GM19328 (cell line): ENCODE data around the gene DSTYK.
"Not testable (repeated sequence)": the region's sequence is repeated elsewhere in the genome, so short reads cannot be mapped to it uniquely, and the experiment has no call there.

Experiments
- ATAC-seq: cut with Tn5 transposase; IDR thresholded peaks from one replicate; pipeline ENCODE4 v1.9.1; 2021; ENCODE audit warnings: mild to moderate bottlenecking, moderate library complexity; ENCODE audit not compliant: unreplicated experiment

Gene DSTYK

DNA sequence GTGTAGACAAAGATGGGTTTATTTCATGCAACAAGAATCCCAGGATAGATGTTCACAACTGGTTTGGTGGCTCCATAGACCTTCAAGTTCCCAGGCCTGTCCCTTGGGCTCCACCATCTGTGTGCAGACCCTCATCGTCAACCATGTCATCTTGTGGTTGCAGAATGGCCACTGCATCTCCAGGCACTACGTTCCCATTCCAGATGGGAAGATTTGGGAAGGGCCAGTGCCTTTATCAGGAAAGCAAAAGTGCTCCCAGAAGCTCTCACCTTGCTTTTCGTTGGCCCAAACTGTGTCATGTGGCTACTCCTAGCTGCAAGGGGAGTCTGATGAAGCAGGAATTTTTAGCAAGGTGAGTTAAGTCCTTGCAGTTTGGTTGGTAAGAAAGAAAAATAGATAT, 29.1 kb upstream of the DSTYK start:
- ATAC-seq, result no peak

DNA sequence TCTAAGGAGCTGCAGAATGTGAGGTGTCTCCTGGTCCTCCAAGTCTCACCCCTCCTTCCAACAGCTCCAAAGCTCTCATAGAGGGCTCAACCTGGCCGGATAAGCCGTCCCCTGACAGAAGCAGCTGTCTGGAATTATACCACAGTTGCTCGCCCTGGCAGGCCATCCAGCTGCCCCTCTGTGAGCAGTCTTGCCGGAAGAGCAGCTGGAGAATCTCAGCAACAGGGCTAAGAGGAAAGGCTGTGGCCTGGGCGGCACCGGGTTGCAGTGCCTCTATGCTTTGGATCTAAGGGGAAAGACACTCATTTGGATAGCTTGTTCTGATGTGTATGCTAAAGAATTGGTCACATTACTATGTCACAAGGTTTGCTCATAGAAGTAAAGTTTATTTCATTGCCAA, 28.6 kb upstream of the DSTYK start:
- no peak for ATAC-seq

DNA sequence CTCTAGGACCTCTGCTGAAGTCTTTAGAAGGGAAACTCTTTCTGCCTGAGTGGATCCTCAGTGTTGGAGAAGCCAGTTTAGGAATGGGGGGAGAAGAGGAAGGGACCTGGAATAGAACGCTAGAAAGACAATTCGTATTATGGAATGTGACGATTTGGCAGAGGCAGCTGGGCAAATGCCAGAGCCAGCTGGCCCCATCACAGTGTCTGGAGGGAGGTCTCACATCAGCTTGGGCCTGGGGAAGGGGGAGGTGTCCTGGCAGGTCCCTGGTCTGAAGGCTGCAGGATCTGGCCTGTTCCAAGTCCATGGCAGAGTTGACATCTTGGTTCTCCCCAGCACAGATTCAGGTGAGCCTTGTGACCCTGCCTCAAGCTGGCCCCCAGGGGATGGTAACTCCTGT, 27.6 kb upstream of the DSTYK start:
- no peak for ATAC-seq

DNA sequence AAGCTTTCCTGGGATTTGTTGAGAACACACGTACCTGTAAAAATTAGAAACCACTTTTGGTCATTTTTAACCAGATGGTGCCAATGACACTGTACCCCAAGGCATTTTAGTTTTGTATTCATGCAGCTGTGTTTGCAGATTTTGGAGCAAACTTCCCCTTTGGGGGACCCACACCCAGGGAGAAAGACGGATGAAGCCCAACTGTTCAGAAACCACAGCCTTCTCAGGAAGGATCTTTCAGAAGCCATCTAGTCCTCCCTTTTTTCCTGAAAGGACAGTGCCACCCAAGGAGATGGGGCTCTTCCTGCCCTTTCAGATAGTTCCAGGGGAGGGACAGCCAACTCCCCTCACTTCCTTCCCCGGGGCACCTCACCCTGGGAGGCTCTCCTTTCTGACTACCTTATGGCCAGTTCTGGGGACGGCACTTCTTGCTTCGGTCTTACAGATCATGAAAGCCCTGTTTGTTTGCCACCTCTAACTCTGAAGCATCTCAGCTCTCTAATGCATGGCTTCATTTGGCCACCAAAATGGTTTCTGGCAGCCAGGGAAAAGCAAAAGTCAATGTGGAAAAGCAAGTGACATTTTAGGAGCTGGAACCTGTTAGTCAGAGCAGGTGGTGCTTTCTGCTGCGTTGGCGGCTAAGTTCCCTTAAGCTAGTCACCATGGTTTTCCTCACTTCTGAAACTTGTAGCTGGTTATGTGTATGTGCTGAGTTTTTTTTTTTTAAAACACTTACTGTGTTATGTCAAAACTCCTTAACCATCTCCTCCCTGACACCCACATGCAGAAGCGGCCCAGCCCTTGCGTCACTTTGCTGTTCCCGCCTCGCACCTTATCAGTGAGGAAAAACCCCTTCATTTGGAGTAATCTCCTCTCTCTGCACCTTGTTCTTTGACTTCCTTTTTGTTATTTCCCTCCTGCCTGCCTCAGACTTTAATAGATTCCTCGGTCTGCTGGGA, 26.3 kb upstream of the DSTYK start:
- ATAC-seq, result no peak

DNA sequence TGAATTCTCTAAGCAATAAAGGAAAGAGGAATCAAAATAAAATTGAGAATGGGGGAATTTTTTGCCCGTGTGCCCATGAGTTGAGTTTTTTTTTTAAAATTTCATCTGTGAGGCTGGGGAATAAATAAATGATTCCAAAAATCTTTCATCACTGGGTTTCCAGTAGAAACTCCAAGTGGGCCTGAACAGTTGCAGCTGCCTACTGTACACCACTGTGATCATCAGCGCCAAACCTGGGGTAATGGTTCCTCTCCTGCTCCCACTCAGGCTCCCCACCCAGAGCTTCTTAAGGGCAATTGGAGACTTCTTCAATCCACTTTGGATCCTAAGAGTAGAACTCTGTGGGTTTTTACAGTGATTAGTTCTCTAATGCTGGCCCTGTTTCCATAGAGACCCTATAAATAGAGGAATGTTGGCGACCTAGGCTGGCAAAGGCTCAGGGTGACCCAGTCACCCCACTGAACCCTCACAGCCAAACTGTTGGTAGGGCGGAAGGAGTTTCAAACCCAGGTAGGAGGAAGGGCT, 25.5 kb upstream of the DSTYK start:
- ATAC-seq, result no peak

DNA sequence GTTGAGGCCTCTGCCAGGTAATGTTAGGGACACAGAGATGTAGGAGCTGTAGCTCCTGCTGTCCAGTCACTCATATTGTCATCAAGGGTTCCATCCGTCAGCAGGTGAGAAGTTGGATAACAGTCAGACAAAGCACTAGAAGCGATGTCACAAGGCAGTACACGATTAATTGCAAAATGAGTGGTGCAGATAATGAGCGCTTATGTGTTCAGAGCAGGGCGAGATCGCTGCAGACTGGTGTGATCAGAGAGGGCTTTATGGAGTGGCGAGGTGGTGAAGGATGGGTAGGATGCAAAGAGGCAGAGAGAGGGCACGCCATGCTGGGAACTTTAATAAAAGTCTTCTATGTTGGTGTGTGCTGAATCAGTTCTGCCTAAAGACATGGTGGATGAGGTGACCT, 25.0 kb upstream of the DSTYK start:
- ATAC-seq, result no peak

DNA sequence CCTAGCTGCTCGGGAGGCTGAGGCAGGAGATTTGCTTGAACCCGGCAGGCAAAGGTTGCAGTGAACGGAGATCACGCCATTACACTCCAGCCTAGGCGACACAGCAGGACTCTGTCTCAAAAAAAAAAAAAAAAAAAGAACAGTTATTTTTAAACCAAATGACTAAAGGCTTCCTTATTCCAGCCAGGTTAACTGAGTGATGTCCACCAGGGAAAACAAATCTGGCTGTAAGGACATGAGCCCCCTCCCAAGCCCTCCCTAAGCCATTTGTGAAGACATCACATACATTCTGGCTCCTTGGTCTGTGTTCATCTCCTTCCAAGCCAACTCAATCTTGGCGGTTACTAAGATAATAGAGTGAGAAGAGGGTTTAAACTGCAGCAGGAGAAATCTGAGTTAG, 24.4 kb upstream of the DSTYK start:
- no peak for ATAC-seq

DNA sequence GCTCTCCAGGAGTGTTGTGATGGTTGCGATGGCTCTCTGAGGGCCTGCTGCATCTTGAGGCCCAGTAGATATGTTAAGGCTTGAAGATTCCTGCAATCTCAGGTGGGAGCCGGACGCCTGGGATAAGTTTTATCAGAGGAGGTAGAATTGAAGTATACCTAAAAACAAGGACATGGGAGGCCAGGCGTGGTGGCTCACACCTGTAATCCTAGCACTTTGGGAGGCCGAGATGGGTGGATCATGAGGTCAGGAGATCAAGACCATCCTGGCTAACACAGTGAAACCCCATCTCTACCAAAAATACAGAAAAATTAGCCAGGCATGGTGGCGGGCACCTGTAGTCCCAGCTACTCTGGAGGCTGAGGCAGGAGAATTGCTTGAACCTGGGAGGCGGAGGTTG, 22.5 kb upstream of the DSTYK start:
- not testable (repeated sequence) for ATAC-seq

DNA sequence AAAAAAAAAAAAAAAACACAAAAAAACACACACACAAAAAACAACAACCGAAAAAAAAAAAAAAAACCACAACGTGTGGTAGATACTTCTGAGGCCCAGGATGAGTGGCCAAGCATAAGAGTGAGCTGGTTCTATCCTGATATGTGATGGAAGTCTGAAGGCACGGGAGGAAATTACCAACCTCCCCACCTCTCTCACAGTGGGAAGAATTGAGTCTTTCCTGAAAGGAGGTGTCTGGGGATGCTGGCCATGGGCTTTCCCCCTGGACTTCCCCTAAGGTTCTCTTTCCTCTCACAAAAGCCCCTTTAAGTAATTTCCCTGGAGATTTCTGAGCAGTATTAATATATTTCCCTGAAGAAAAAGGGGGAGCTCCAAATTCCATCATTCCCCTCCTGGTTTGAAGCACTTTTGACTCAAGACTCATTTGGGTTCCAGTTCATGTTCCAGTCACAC, 21.5 kb upstream of the DSTYK start:
- no peak for ATAC-seq

DNA sequence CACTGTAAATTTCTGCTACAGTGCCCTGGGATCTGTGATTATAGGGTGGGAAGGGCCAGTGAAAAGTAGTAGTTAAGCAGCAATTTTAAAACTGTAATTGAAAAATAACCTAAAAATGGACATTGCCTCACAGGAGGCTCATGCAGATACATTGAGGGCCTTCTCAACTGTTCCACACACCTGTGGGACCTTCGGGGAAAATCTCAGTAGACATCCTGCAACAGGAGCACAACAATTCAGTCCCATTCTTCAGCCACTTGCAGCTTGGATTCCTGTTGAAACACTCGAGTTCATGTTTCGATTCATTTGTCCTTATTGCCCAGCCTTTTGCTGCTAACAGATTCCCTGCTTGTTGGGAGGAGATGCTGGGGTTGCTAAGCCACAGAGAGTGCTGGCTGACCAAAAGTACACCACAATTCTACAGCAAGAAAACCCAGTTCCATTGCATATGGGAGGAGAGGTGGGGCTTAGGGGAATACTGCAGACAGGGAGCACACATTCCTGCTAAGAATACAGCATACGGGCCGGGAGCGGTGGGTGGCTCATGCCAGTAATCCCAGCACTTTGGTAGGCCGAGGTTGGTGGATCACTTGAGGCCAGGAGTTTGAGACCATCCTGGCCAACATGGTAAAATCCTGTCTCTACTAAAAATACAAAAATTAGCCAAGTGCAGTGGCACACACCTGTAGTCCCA, 20.8 kb upstream of the DSTYK start:
- no peak for ATAC-seq

DNA sequence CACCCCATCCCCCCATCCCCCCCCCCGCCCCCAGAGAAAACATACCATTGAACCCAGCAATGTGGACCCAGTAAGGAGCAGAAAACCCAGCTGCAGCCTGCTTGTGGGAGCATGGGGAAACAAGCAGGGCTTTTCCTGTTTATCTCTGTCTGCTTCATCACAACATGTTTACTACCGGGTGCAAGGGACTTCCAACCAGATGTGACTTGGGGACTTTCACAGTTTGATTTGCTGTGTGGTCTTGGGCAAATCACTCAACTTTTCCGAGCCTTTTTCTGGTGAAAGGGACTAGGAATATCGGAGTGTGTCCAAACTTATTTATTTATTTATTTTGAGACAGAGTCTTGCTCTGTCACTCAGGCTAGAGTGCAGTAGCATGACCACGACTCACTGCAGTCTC, 19.5 kb upstream of the DSTYK start:
- ATAC-seq, result no peak

DNA sequence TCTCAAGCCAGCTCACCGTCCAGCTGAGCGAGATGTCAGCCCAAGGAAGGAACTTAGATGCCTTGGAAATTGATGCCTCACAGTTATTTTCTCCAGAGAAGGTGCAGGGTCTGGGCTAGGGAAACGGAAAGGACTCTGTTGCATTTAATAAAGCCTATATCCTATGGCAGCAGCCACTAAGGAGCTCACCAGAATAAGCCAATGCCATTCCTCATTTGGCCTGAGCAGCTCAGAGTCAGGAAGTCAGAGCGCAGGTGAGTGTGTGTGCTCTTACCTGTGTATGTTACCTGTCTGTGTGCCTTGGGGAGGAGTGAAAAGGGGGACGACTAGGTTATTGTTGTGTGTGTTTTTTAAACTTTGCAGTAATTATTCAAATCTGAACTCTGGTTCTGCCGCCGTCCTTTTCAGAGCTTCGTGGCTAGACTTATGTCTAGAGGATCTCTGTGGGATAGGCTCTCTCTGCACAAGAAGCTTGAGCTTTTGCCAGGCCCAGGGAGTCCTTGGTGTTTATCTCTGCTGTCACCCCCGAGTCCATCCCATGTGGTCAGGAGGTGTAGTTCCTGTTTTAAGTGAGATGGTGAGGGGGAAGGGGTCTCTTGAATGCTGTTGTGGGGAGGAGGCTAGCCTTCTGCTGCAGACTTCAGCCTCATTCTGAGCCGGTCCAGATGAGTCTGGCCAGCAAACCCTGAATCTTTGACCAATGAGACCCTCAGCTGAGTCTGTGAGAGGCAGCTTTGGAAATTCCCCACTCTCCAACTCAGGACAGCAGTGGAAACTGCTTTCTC, 18.6 kb upstream of the DSTYK start:
- ATAC-seq, result no peak

DNA sequence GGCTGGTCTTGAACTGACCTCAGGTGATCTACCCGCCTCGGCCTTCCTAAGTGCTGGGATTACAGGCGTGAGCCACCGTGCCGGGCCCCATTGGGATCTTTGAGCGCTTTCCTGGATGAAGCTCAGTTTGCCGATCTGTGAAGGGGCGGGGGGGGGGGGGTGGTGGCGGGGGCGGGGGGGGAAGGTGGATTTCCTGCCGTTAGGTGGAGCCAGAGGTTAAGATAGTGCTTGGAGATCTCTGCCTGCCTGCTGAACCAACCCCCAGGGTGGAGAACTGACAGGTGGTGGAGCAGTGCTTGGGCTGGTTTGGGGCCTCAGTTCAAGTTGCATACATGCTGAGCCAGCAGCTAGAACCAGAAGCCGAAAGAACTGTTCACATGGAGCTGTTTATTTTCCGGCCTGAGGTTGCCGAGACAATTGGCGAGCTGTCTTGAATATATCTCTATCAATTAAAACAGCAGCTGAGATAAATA, 17.9 kb upstream of the DSTYK start:
- ATAC-seq, result no peak

DNA sequence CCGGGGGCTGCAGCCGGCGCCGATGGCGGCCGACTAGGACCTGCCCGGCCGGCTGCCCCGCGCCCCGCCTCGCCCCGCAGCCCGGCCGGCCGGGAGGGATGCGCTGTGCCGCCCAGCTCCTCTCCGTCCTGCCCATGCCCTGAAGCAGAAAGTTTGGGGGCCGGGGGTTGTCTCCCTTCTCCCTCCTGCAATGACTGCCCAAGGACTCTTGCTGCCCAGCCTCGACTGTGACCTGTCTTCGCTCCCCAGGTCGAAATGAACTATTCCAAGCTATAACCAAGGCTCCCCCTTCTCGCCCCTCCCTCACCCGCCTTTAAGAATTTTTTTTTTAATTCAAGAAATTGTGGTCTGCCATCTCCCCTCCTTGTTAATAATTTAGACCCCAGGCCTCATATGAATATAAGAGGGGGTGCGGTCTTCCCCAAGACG, 16.6 kb upstream of the DSTYK start:
- ATAC-seq, result no peak

DNA sequence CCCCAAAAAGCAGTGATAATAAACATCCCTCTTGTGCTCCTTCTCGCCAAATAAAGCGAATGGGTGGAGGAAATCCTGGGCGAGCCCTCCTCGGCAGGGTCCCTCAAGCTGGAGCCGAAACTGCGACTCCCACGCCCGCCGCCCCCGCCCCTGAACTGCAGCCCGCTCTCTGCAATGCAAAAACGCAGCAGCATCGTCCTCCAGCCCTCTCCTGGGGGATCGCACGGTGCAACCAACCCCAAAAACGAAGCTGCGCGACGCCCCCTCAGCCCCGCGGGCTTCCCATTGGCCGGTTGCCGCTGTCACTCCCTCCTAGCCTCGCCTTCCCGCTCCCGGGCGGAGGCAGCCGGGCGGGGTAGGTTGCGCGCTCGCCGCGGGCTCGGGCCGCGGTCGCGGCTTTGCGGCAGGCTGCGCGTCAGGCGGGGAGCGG, 16.1 kb upstream of the DSTYK start, which contains the start of gene TMCC2:
TMCC2 (plus strand) TSS at position 363 of the 430 bp plus-strand sequence. CDS start 619 bp downstream, outside the sequence.
- no peak for ATAC-seq

DNA sequence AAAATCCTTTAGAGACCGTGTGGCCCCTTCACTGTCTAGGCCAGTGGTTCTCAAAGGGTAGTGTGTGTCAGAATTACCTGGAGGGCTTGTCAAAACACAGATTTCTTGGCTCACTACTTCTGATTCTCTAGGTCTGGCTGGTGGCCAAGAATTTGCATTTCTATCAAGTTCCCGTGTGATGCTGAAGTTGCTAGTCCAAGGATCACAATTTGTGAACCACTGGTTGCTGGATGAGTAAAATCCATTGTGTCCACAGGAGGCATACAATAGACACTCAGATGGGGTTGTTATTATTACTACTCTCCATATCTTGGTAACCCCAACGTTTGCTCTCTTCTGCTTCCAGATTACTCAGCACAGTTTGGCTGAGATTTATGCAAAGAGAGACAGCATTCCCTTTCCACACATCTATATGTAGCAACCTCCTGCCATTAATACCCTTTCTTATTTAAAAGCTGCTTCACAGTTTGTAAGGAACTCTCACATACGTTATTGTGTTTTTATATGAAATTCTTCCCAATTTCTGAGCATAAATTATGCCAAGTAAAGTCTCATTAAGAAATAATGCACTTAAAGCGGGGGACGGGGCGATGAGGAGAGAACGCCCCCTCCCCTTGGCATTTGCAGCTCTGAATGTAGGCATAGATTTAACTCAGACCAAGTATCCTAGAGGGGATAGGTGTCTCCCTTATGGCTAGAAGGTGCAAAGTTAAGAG, 15.5 kb upstream of the DSTYK start:
- ATAC-seq, result no peak

DNA sequence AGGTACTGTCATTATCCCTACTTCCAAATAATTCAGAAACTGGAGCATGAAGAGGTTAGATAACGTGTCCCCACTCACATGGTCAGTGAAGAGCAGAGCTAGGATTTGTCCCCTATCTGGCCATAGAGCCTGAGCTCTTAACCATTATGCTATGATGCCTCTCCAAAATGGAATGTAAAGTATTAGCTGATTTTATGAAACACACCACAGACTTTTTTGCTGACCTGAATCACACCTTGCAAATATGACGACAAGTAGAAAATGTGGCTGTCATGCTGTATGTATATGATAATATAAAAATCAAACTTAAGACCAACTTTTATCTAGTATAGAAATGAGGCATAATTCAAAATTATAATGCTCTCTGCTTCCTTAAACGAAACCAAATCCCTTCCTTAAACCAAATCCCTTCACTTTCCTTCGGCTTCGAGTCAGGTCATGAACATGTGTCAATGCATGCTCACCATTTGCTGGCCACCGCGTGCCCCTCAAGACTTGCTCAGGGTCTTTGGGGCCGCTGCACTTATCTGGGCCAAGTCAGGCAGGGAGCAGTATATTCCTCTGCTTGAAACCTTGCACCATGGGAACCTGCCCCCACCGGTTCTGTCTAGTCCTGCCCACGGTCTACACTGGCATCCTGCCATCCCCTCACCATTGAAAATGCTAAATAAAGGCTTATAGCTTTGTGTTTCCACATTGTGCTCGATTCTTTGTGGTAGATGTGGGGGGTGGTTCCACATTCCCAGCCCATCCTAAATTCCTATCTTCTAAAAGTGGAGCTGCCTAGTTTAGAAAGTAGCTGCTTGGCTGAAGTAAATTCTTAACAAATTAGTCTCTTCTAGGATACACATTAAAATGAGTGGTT, 14.6 kb upstream of the DSTYK start:
- no peak for ATAC-seq

DNA sequence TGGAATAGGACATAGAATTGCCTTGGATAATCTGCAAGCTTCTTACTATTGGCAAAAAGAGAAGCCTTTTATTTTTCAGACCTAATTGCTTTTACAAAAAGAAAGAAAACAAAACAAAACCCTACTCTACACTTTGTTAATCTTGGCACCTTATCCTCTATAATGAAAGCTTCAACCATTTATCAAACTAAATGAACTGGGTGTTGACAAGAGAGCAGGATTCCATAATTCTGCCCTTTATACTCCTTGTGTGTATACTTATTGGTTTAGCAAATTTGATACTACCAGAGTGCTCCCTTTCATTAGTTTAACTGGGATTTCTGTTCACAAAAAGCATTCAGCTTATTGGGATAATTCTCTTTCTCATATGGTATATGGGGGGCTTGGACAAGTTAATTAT, 13.2 kb upstream of the DSTYK start:
- ATAC-seq, result no peak

DNA sequence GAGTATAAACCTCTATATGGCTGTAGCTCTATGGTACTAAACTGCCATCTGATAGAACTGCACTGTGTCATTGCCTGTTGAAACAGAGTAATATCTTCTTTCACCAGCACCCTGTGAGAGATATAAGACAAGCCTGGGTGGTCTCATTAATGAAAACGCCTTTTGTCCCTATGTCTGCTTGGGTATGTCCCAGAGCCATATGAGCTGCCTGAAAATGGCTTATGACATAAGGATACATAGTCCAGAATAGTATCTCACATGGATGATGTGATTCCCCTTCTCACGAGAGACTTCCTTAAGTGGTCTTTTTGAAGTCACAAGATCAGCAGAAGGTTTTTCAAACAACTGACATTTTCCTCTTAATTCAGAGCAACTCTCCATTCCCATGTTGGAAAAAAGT, 8.9 kb upstream of the DSTYK start:
- ATAC-seq, result no peak
